Tibial artery (tissue), 4 donors: ENCODE data around the gene KCTD6.

Source experiments
- DNase-seq, 2 donors: peaks; one replicate each; pipeline ENCODE4 v3.0.0-alpha.2; 2019
- H3K27ac ChIP-seq, 2 donors: fragments of 200-600 bp; sonication (generic) in 1 of 2; 1 replicate in 1 of 2; 2 replicates in 1 of 2; pipeline ENCODE4 v1.5.1; 2018 to 2019; ENCODE audit warnings: mild to moderate bottlenecking in 1 of 2
- H3K27me3 ChIP-seq, 2 donors: fragments of 200-600 bp; sonication (generic) in 1 of 2; one replicate each; pipeline versions ENCODE4 v1.5.1 to v1.6.0; 2016 to 2019
- H3K36me3 ChIP-seq, 3 donors: fragments of 200-600 bp; sonication (generic) in 2 of 3; one replicate each; pipeline ENCODE4 v1.5.1; 2016 to 2019; ENCODE audit warnings: mild to moderate bottlenecking in 2 of 3
- H3K4me1 ChIP-seq, 4 donors: fragments of 200-600 bp; sonication (generic) in 2 of 4; 1 replicate in 3 of 4; 2 replicates in 1 of 4; pipeline ENCODE4 v1.5.1; 2016 to 2019
- H3K4me3 ChIP-seq, 2 donors: fragments of 200-600 bp; sonication (generic) in 1 of 2; 1 replicate in 1 of 2; 2 replicates in 1 of 2; pipeline ENCODE4 v1.5.1; 2018 to 2019; ENCODE audit warnings: mild to moderate bottlenecking in 2 of 2
- H3K9me3 ChIP-seq, 3 donors: fragments of 200-600 bp; sonication (generic) in 1 of 3; one replicate each; pipeline ENCODE4 v1.5.1; 2016 to 2019
- CTCF ChIP-seq, 2 experiments: fragments of 200-600 bp in 1 of 2; fragments of 450-650 bp in 1 of 2; IDR thresholded peaks; one replicate each; pipeline ENCODE4 v1.5.1; 2017 to 2019; ENCODE audit warnings: antibody characterized with exemption in 2 of 2, mild to moderate bottlenecking in 1 of 2, moderate library complexity in 1 of 2
- intact Hi-C: fragments of 100-400 bp; cut with DNase I; formaldehyde crosslinking; loops from one replicate; pipeline ENCODE4 v1.15.0; 2023; ENCODE audit warnings: low total_unique reads

KCTD6 gene

DNA sequence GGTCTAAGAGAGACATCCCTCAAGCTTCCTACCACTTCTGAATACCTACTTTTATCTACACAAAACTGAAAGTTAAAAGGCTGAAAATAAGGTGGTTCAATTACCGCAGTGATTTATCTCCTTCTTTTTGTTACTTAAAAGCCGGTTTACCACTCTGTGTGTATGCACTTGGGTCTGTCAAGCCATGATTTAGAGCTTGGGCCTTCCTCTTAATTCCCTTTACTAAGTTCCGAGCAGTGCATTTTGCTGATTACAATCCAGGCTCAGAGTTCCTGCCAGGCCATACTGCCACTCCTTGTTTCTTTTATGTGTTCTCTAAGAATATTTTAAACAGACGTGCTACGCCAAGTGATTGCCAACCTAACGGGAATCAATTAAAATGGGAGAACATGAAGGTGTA is 16.5 kb downstream of the KCTD6 start:
- H3K4me3 ChIP-seq, result no peak overlapping the region
- peaks cover 11 to 67% (median 49%) of the 10 kb centered on the region in 3 donors for H3K36me3 ChIP-seq
- no peak overlapping the region for H3K27ac ChIP-seq
- DNase-seq, result no peak
- intact Hi-C loops, result no loop called here
- no peaks in the 10 kb centered on the region for H3K27me3 ChIP-seq
- TF ChIP-seq CTCF (IDR thresholded peaks at IDR 0.05), result no peak
- H3K9me3 ChIP-seq, result no peaks in the 10 kb centered on the region
- H3K4me1 ChIP-seq, result no peaks in the 10 kb centered on the region

DNA sequence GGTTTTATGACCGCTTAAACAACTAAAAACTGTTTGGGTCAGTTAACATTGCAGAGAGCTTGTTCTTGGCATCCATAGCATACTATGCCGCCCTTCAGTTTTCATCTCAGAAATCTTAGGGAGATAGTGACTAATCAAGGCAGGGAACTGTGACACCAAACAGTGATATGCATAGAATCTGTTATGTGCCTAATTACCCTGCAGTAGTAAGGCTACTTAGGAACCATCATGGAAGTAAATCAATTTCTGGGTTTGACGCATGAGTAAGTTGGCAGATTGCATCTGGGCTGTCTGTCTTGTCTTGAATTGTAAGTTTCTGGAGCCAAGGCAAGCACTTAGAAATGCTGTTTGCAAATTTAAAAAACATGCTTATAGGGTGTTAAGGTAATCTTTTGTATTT is 22.5 kb downstream of the KCTD6 start:
- no peaks in the 10 kb centered on the region for H3K4me1 ChIP-seq
- no peaks in the 10 kb centered on the region for H3K27me3 ChIP-seq
- H3K9me3 ChIP-seq, result no peaks in the 10 kb centered on the region
- intact Hi-C loops, result no loop called here
- H3K36me3 ChIP-seq, result peaks cover 30 to 80% (median 68%) of the 10 kb centered on the region in 3 donors
- H3K27ac ChIP-seq, result no peak overlapping the region
- no peak for DNase-seq
- H3K4me3 ChIP-seq, result no peak overlapping the region
- TF ChIP-seq CTCF (IDR thresholded peaks at IDR 0.05), result no peak

- Histone ChIP-seq H3K27me3 (no peaks in the 10 kb centered on the region), H3K4me1 (peaks cover 0 to 8% (median 0%) of the 10 kb centered on the region in 4 donors), H3K36me3 (peaks cover 61 to 92% (median 82%) of the 10 kb centered on the region in 3 donors), H3K27ac (no peak overlapping the region), H3K4me3 (no peak overlapping the region), H3K9me3 (no peaks in the 10 kb centered on the region)
- no peak for DNase-seq
- intact Hi-C loops, result no loop called here
- TF ChIP-seq CTCF (IDR thresholded peaks at IDR 0.05), result no peak
Measured at GRCh38 chr3:58518291-58518789, 26.4 kb downstream of the KCTD6 start.

- TF ChIP-seq CTCF (IDR thresholded peaks at IDR 0.05), result no peak
- Histone ChIP-seq H3K9me3 (no peaks in the 10 kb centered on the region), H3K27me3 (no peaks in the 10 kb centered on the region), H3K4me1 (peaks cover 0 to 8% (median 0%) of the 10 kb centered on the region in 4 donors), H3K36me3 (peaks cover 64 to 90% (median 76%) of the 10 kb centered on the region in 3 donors), H3K27ac (no peak overlapping the region), H3K4me3 (no peak overlapping the region)
- intact Hi-C loops, result no loop called here
- DNase-seq, result no peak
Measured at GRCh38 chr3:58519668-58520402, 27.9 kb downstream of the KCTD6 start.

DNA sequence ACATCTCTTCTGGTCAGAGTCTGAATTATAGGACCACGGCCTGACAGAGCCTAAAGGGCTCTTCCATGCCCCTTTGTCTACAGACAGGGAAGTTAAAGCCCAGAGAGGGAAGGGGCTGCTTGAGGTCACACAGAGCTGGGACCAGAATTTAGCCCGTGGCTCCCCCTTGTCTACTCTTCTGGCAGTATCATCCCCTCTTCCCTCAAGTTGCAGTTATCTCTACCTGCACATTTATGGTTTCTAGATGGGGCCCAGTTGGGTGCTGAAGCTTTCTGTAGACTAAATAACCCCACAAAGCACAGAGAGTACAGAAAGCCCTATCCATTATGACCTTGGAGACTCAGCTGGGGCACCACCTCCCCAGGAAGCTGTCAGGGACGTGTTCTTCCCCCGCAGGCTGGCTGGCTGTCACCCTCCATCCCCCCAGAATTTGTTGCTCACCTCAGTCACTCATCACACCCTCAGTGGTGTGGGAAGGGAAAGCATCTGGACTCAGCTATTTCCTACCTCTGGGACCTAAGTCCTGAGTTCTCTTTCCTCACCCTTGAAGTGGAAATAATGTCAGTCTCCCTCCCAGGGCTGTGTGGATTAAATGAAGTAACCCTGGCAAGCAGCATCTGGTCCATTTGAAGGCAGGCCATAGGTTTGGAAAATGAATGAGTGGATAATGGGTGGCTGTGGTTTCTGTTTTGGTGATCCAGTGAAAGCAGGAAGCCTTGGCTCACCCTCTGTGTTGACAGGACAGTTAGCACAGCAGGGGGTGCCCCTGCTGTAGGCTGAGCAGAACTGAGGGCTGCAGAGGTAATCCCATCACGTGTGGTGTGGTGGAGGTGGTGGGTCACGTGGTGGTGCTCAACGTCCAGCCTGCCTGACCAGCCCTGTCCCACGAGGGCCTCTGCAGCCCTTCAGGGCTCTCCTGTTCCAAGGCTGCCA is 28.8 kb downstream of the KCTD6 start:
- Histone ChIP-seq H3K4me3 (no peak overlapping the region), H3K9me3 (no peaks in the 10 kb centered on the region), H3K4me1 (peaks cover 0 to 8% (median 0%) of the 10 kb centered on the region in 4 donors), H3K27me3 (no peaks in the 10 kb centered on the region), H3K27ac (no peak overlapping the region), H3K36me3 (peaks cover 60 to 89% (median 74%) of the 10 kb centered on the region in 3 donors)
- no peak for DNase-seq
- no peak for TF ChIP-seq CTCF (IDR thresholded peaks at IDR 0.05)
- intact Hi-C loops, result no loop called here
